ENCODE data around the gene DIAPH3. TPM values are rescaled to one million over a fixed set of nuclear protein-coding genes. Genes with fewer than 3 reads are reported as not detected.

DIAPH3 gene
- total RNA-seq, 1 donor from 2014 or later: 24.1 TPM

DNA sequence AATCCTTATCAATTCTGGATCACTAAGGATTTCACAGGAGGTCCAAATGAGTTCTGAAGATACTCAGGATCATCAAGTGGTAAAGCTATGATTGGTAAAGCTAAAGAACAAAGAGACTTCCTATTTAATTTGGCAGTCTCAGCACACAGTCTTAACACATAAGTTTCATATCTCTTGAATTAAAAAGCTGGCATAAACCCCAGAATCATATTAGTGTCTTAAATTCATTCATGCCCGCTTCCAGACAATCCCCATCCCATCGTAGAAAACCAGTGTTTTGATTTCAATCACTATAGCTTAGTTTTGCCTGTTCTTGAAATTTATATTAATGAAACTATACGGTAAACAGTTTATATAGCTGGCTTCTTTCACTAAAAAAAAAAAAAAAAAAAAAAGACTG is 278.7 kb downstream of the DIAPH3 start:
- peaks cover 2% of the 10 kb centered on the region for H3K36me3 Mint-ChIP-seq (ENCODE audit: low read depth)
- H3K4me1 Mint-ChIP-seq (ENCODE audit: low read depth): peaks cover 2% of the 10 kb centered on the region
- TF ChIP-seq CTCF (IDR thresholded peaks at IDR 0.05): no peak
- H3K4me3 Mint-ChIP-seq (ENCODE audit: unreplicated experiment): no peak overlapping the region
- H3K27ac Mint-ChIP-seq (ENCODE audit: unreplicated experiment): no peak overlapping the region
- no peak for DNase-seq (ENCODE audit: low spot score)
- no peaks in the 10 kb centered on the region for H3K27me3 Mint-ChIP-seq (ENCODE audit: low read depth)
- H3K9me3 Mint-ChIP-seq (ENCODE audit: low read depth): no peaks in the 10 kb centered on the region

- Mint-ChIP-seq H3K27me3 (ENCODE audit: low read depth) (no peaks in the 10 kb centered on the region), H3K9me3 (ENCODE audit: low read depth) (no peaks in the 10 kb centered on the region), H3K4me1 (ENCODE audit: low read depth) (peaks cover 11% of the 10 kb centered on the region), H3K4me3 (ENCODE audit: unreplicated experiment) (no peak overlapping the region), H3K27ac (ENCODE audit: unreplicated experiment) (no peak overlapping the region), H3K36me3 (ENCODE audit: low read depth) (peaks cover 2% of the 10 kb centered on the region)
- no peak for TF ChIP-seq CTCF (IDR thresholded peaks at IDR 0.05)
- no peak for DNase-seq (ENCODE audit: low spot score)
These were observed 279.8 kb downstream of the DIAPH3 start for GRCh38 chr13:59883885-59884284.

DNA sequence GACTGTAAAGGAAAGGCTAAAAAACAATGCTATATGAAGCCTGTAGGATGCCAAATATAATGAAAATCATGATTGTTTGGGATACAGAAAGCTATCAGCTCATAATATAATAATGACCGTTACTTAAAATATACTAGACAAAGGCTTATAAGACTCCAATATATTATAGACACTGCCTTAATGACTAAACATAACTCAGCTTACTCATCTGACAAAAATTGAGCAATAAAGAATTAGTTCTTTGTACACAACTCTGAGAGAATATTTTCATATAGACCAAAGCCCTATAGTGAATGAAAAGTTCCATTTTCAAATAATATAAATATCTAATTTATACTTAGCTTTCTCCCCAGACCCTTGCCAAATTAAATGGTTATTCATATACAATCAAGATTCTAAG is 283.3 kb downstream of the DIAPH3 start:
- H3K4me3 Mint-ChIP-seq (ENCODE audit: unreplicated experiment): no peak overlapping the region

GRCh38 chr13:59879281-59879680 is 284.4 kb downstream of the DIAPH3 start:
- no peak for TF ChIP-seq CTCF (IDR thresholded peaks at IDR 0.05)
- no peak overlapping the region for H3K4me3 Mint-ChIP-seq (ENCODE audit: unreplicated experiment)
- H3K9me3 Mint-ChIP-seq (ENCODE audit: low read depth): no peaks in the 10 kb centered on the region
- no peak for DNase-seq (ENCODE audit: low spot score)
- H3K4me1 Mint-ChIP-seq (ENCODE audit: low read depth): peaks cover 20% of the 10 kb centered on the region
- peaks cover 11% of the 10 kb centered on the region for H3K36me3 Mint-ChIP-seq (ENCODE audit: low read depth)
- H3K27ac Mint-ChIP-seq (ENCODE audit: unreplicated experiment): no peak overlapping the region
- no peaks in the 10 kb centered on the region for H3K27me3 Mint-ChIP-seq (ENCODE audit: low read depth)

More for the DNA sequence above, 283.3 kb downstream of the DIAPH3 start:
- Mint-ChIP-seq H3K4me1 (ENCODE audit: low read depth) (peaks cover 20% of the 10 kb centered on the region), H3K9me3 (ENCODE audit: low read depth) (no peaks in the 10 kb centered on the region), H3K27ac (ENCODE audit: unreplicated experiment) (no peak overlapping the region), H3K27me3 (ENCODE audit: low read depth) (no peaks in the 10 kb centered on the region), H3K36me3 (ENCODE audit: low read depth) (peaks cover 11% of the 10 kb centered on the region)
- no peak for DNase-seq (ENCODE audit: low spot score)
- TF ChIP-seq CTCF (IDR thresholded peaks at IDR 0.05): no peak

- peaks cover 27% of the 10 kb centered on the region for H3K4me1 Mint-ChIP-seq (ENCODE audit: low read depth)
- peaks cover 11% of the 10 kb centered on the region for H3K36me3 Mint-ChIP-seq (ENCODE audit: low read depth)
- no peaks in the 10 kb centered on the region for H3K27me3 Mint-ChIP-seq (ENCODE audit: low read depth)
- no peak for TF ChIP-seq CTCF (IDR thresholded peaks at IDR 0.05)
- no peak for DNase-seq (ENCODE audit: low spot score)
- no peak overlapping the region for H3K27ac Mint-ChIP-seq (ENCODE audit: unreplicated experiment)
- H3K4me3 Mint-ChIP-seq (ENCODE audit: unreplicated experiment): no peak overlapping the region
- H3K9me3 Mint-ChIP-seq (ENCODE audit: low read depth): no peaks in the 10 kb centered on the region
These were observed 285.8 kb downstream of the DIAPH3 start for GRCh38 chr13:59877933-59878332.

Data from chondrocyte (in vitro differentiated cells).